Stimulated activated CD8-positive, alpha-beta memory T cell treated with anti-CD3 and anti-CD28 coated beads, Interleukin-7, amount 100 ng/mL, for 1 hour (primary cell): ENCODE measurements around the gene FAM180B.
"Not testable (repeated sequence)": the region's sequence is repeated elsewhere in the genome, so short reads cannot be mapped to it uniquely, and the experiment has no call there.

Experiments
- DNase-seq, 2 donors: peaks; one replicate each; pipeline ENCODE4 v3.0.0-alpha.2; 2020; ENCODE audit warnings: low read depth in 2 of 2

Gene FAM180B

GRCh38 chr11:47586098-47586855 is at the start of gene FAM180B:
Gene FAM180B, plus strand, starts transcription at chr11:47586678. Its CDS starts 91 bp downstream, at chr11:47586769.
- DNase-seq = no peak

GRCh38 chr11:47536915-47537314 is 49.6 kb upstream of the FAM180B start:
- DNase-seq = no peak

GRCh38 chr11:47538741-47539565 is 47.5 kb upstream of the FAM180B start:
- DNase-seq = no peak

GRCh38 chr11:47539681-47540039 is 46.8 kb upstream of the FAM180B start:
- no peak for DNase-seq

GRCh38 chr11:47541070-47541469 is 45.4 kb upstream of the FAM180B start:
- DNase-seq = no peak

GRCh38 chr11:47545298-47545697 is 41.2 kb upstream of the FAM180B start:
- DNase-seq = no peak

GRCh38 chr11:47546274-47546673 is 40.2 kb upstream of the FAM180B start:
- DNase-seq = not testable (repeated sequence)

- DNase-seq = no peak
Measured at GRCh38 chr11:47550288-47551047, 36.0 kb upstream of the FAM180B start.

- no peak for DNase-seq
Measured at GRCh38 chr11:47551086-47551485, 35.4 kb upstream of the FAM180B start.

GRCh38 chr11:47552056-47552565 is 34.4 kb upstream of the FAM180B start:
- peak in 1 of 2 donors; percentile 5 for DNase-seq

GRCh38 chr11:47552566-47553405 is 33.7 kb upstream of the FAM180B start, which contains the start of gene CELF1:
Gene CELF1, minus strand, starts transcription at chr11:47553132. Its CDS starts 53,609 bp downstream, at chr11:47499523.
- peak; percentile 79 to 86 for DNase-seq

GRCh38 chr11:47553406-47553743 is 33.1 kb upstream of the FAM180B start:
- no peak for DNase-seq

- DNase-seq = not testable (repeated sequence)
Measured at GRCh38 chr11:47557004-47557403, 29.5 kb upstream of the FAM180B start.

- no peak for DNase-seq
Measured at GRCh38 chr11:47558695-47559094, 27.8 kb upstream of the FAM180B start.

- no peak for DNase-seq
Measured at GRCh38 chr11:47560426-47560825, 26.1 kb upstream of the FAM180B start.

GRCh38 chr11:47562393-47562792 is 24.1 kb upstream of the FAM180B start:
- not testable (repeated sequence) for DNase-seq

GRCh38 chr11:47564366-47564765 is 22.1 kb upstream of the FAM180B start:
- DNase-seq = not testable (repeated sequence)

GRCh38 chr11:47564933-47565339 is 21.5 kb upstream of the FAM180B start:
- DNase-seq = no peak

- peak in 1 of 2 donors; percentile 11 for DNase-seq
Measured at GRCh38 chr11:47565340-47566148, 20.9 kb upstream of the FAM180B start, which contains the start of gene PTPMT1. Gene PTPMT1, plus strand, starts transcription at chr11:47565599. Its CDS starts 24 bp downstream, at chr11:47565623.

- DNase-seq = no peak
Measured at GRCh38 chr11:47566149-47566698, 20.3 kb upstream of the FAM180B start.
